NCI-H2196 treated with DMSO at 0.1 percent for 48 hours (cell line): ENCODE data around the gene OR2L8.

ENCODE experiments used
- DNase-seq: peaks from one replicate; lab custom pipeline; 2025; ENCODE audit not compliant: unreplicated experiment; lab: John Stamatoyannopoulos, UW

Gene OR2L8

DNA sequence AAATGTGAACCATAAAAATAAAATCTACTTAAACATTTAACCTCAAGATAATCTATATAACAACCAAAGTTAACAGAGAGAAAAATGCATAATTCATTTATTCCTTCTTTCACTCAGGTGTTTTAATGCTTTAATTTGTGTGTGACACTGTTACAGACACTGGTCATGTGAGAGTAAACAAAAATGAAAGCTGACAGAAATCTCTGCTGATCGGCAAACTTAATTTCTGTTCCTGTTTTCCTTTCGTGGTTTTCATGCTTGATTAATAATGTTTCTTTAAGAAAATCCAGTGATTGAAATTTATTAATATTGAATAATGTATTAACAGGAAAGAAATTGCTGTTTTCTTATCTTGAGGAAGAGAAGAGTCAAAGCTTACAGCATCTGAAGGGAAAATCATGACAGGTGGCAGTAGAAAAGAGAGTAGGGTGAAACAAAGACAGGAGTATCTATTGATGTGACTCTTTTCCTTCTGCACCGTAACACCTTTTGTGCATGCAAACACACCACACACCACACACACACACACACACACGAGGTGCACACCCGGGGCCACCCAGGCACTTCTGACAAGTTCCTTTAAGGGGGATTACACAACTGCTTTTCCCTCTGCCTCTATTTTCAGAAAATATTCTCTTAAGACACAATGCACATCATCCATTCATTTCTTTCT, 18.0 kb downstream of the OR2L8 start:
- no peak for DNase-seq

DNA sequence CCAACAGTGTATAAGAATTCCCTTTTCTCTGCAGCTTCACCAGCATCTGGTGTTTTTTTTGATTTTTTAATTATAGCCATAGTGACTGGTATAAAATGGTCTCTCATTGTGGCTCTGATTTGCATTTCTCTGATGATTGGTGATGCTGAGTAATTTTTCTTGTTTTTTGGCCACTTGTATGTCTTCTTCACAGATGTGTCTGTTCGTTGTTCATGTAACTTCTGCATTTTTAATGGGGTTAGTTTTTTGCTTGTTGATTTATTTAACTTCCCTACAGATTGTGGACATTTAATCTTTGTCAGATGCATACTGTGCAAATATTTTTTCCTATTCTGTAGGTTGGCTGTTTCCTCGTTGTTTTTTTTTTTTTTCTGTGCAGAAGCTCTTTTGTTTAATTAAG, 44.3 kb downstream of the OR2L8 start:
- DNase-seq = no peak

DNA sequence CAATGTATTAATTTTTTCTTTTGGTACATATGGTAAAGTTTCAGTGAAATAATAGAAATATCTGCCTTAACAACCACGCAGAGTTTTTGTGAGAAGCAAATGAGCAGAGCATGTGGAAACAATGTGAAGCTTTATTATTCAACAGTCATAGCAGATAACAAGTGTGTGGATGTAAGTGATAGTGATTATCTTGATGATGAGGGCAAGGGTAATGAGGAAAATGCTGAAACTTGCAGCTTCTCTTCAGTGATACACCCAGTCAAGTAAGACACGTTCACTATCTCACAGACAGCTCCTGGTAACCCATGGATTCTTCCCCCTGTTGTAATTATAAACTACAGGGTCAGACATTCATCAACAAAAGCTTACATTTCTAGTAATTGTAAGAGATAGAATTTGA, 50.2 kb downstream of the OR2L8 start:
- DNase-seq = no peak
